GM21528 (cell line): ENCODE data around the gene ARHGAP8.
"Not testable (repeated sequence)": the region's sequence is repeated elsewhere in the genome, so short reads cannot be mapped to it uniquely, and the experiment has no call there.

Source experiments
- ATAC-seq: cut with Tn5 transposase; IDR thresholded peaks from one replicate; pipeline ENCODE4 v1.9.1; 2021; ENCODE audit warnings: mild to moderate bottlenecking, moderate library complexity; ENCODE audit not compliant: unreplicated experiment, low FRiP score

The ARHGAP8 gene

GRCh38 chr22:44895296-44896055, 143.1 kb downstream of the ARHGAP8 start:
- no peak for ATAC-seq

- ATAC-seq, result no peak
These were observed 145.9 kb downstream of the ARHGAP8 start for GRCh38 chr22:44898236-44898635.

GRCh38 chr22:44901301-44901700, 148.9 kb downstream of the ARHGAP8 start:
- ATAC-seq, result no peak

- ATAC-seq, result not testable (repeated sequence)
These were observed 150.8 kb downstream of the ARHGAP8 start for GRCh38 chr22:44903164-44903563.

- not testable (repeated sequence) for ATAC-seq
These were observed 152.2 kb downstream of the ARHGAP8 start for GRCh38 chr22:44904492-44905152.

- ATAC-seq, result no peak
These were observed 154.0 kb downstream of the ARHGAP8 start for GRCh38 chr22:44906248-44906936.

GRCh38 chr22:44906999-44907644, 154.7 kb downstream of the ARHGAP8 start:
- no peak for ATAC-seq

- ATAC-seq, result no peak
These were observed 155.7 kb downstream of the ARHGAP8 start for GRCh38 chr22:44907765-44908737.

GRCh38 chr22:44909241-44909640, 156.9 kb downstream of the ARHGAP8 start:
- no peak for ATAC-seq
